SK-N-SH (cell line): ENCODE measurements around the gene CMC1. TPM values are rescaled to one million over a fixed set of nuclear protein-coding genes. Genes with fewer than 3 reads are reported as not detected.

Experiments
- CTCF ChIA-PET: fragments of 300-600, 350-600 bp; formaldehyde crosslinking; extraction: SDS; loops from one replicate; lab custom pipeline; 2021; lab: Yijun Ruan, JAX
- POLR2A ChIA-PET: fragments of 350-600 bp; sonication (Branson Sonifier 250); formaldehyde crosslinking; extraction: SDS; loops from one replicate; lab custom pipeline; 2020; ENCODE audit warnings: antibody characterized with exemption, inconsistent platforms; lab: Yijun Ruan, JAX
- DNase-seq: peaks from one replicate; pipeline ENCODE4 v3.0.0; 2012
- H2AFZ ChIP-seq: fragments of 200-600 bp; sonication (generic); 2 replicates; pipeline ENCODE4 v1.8.1; 2016; ENCODE audit warnings: antibody characterized with exemption, mild to moderate bottlenecking, low read depth
- H3F3A ChIP-seq: fragments of 200-600 bp; sonication (generic); replicated peaks from 2 replicates; pipeline ENCODE3; 2016; ENCODE audit warnings: antibody characterized with exemption, mild to moderate bottlenecking; ENCODE audit not compliant: insufficient read depth
- H3K27ac ChIP-seq, 2 experiments: fragments of 200-500 bp in 1 of 2; fragments of 200-600 bp in 1 of 2; sonication (Bioruptor generic) in 1 of 2; sonication (generic), shearing (Covaris generic) in 1 of 2; 2 replicates each; pipeline versions ENCODE4 v1.5.1 to v1.6.1; 2014 to 2016; ENCODE audit warnings: low read depth in 2 of 2, inconsistent platforms in 1 of 2, low read length in 1 of 2, mild to moderate bottlenecking in 1 of 2, mixed read lengths in 1 of 2
- H3K27me3 ChIP-seq: fragments of 200-600 bp; sonication (generic), shearing (Covaris generic); 2 replicates; pipeline ENCODE4 v1.6.1; 2016; ENCODE audit warnings: mixed run types; ENCODE audit not compliant: insufficient read depth
- H3K36me3 ChIP-seq, 2 experiments: fragments of 200-500 bp in 1 of 2; fragments of 200-600 bp in 1 of 2; sonication (Bioruptor generic) in 1 of 2; sonication (generic) in 1 of 2; replicated peaks in 1 of 2; 2 replicates each; pipeline versions ENCODE3 to v1.5.1; 2014 to 2016; ENCODE audit warnings: low read length in 1 of 2, mild to moderate bottlenecking in 1 of 2; ENCODE audit not compliant: insufficient read depth in 2 of 2, control insufficient read depth in 1 of 2
- H3K4me1 ChIP-seq, 2 experiments: fragments of 200-500 bp in 1 of 2; fragments of 200-600 bp in 1 of 2; sonication (Bioruptor generic) in 1 of 2; sonication (generic), shearing (Covaris generic) in 1 of 2; 2 replicates each; pipeline versions ENCODE4 v1.5.1 to v1.6.1; 2014 to 2016; ENCODE audit warnings: low read depth in 1 of 2, low read length in 1 of 2, mixed run types in 1 of 2; ENCODE audit not compliant: insufficient read depth in 2 of 2, control insufficient read depth in 1 of 2
- H3K4me2 ChIP-seq: fragments of 200-600 bp; sonication (generic), shearing (Covaris generic); 2 replicates; pipeline ENCODE4 v1.6.1; 2017; ENCODE audit warnings: mixed run types
- H3K4me3 ChIP-seq, 2 experiments: fragments of 200-500 bp in 1 of 2; fragments of 200-600 bp in 1 of 2; sonication (Bioruptor generic) in 1 of 2; sonication (generic), shearing (Covaris generic) in 1 of 2; 2 replicates each; pipeline versions ENCODE4 v1.5.1 to v1.8.1; 2014 to 2016; ENCODE audit warnings: low read depth in 2 of 2, inconsistent platforms in 1 of 2, low read length in 1 of 2, mild to moderate bottlenecking in 1 of 2, mixed read lengths in 1 of 2, moderate library complexity in 1 of 2
- H3K79me2 ChIP-seq: fragments of 200-600 bp; sonication (generic); 2 replicates; pipeline ENCODE4 v1.8.1; 2017; ENCODE audit warnings: mild to moderate bottlenecking; ENCODE audit not compliant: insufficient read depth
- H3K9ac ChIP-seq: fragments of 200-600 bp; sonication (generic); 2 replicates; pipeline ENCODE4 v1.6.1; 2017; ENCODE audit warnings: mixed run types
- H3K9me2 ChIP-seq: fragments of 200-600 bp; sonication (generic); 2 replicates; pipeline ENCODE4 v1.6.1; 2017; ENCODE audit warnings: mixed run types
- H3K9me3 ChIP-seq: fragments of 200-600 bp; sonication (generic); 2 replicates; pipeline ENCODE4 v1.6.1; 2017; ENCODE audit warnings: mixed run types, mild to moderate bottlenecking, moderate library complexity
- H4K20me1 ChIP-seq: fragments of 200-600 bp; sonication (generic); 2 replicates; pipeline ENCODE4 v1.6.1; 2017; ENCODE audit warnings: mild to moderate bottlenecking, mixed run types; ENCODE audit not compliant: insufficient read depth
- CTCF ChIP-seq: fragments of 200-600 bp; sonication (generic); IDR thresholded peaks from 2 replicates; pipeline ENCODE4 v1.6.1; 2017; ENCODE audit warnings: antibody characterized with exemption, mild to moderate bottlenecking, moderate library complexity
- ELF1 ChIP-seq: IDR thresholded peaks from 2 replicates; pipeline ENCODE4 v1.4.0; 2012
- EP300 ChIP-seq, 2 experiments: IDR thresholded peaks; 2 replicates each; pipeline versions ENCODE4 v1.4.0 to v1.6.1; 2012; ENCODE audit warnings: borderline replicate concordance in 1 of 2, low read depth in 1 of 2, low read length in 1 of 2
- EZH2phosphoT487 ChIP-seq: fragments of 200-600 bp; sonication (generic); IDR thresholded peaks from 2 replicates; pipeline ENCODE4 v1.6.1; 2017; ENCODE audit warnings: low read depth, mixed run types, mild to moderate bottlenecking, antibody characterized with exemption, moderate library complexity, borderline replicate concordance
- FOSL2 ChIP-seq: IDR thresholded peaks from 2 replicates; pipeline ENCODE4 v1.4.0; 2012; ENCODE audit warnings: low read depth, mild to moderate bottlenecking, moderate library complexity, borderline replicate concordance
- FOXJ3 ChIP-seq: sonication (generic); formaldehyde crosslinking; IDR thresholded peaks from 2 replicates; pipeline ENCODE4 v1.5.1; 2020; ENCODE audit warnings: mild to moderate bottlenecking, missing genetic modification reagents
- IRF3 ChIP-seq: fragments of 150-350 bp; IDR thresholded peaks from 2 replicates; pipeline ENCODE4 v1.6.1; 2016; ENCODE audit warnings: mild to moderate bottlenecking, low read depth, low read length
- JUND ChIP-seq: IDR thresholded peaks from 2 replicates; pipeline ENCODE4 v1.4.0; 2012
- MAX ChIP-seq: IDR thresholded peaks from 2 replicates; pipeline ENCODE4 v1.4.0; 2012; ENCODE audit warnings: low read depth
- MEF2A ChIP-seq: IDR thresholded peaks from 2 replicates; pipeline ENCODE4 v1.4.0; 2012; ENCODE audit warnings: low read depth, borderline replicate concordance
- MXI1 ChIP-seq: IDR thresholded peaks from 2 replicates; pipeline ENCODE4 v1.6.1; 2012; ENCODE audit warnings: mild to moderate bottlenecking, low read depth, low read length, improper control_type of control experiment
- RAD21 ChIP-seq: IDR thresholded peaks from 2 replicates; pipeline ENCODE4 v1.6.1; 2012; ENCODE audit warnings: mild to moderate bottlenecking, low read length
- RCOR1 ChIP-seq: fragments of 150-350 bp; IDR thresholded peaks from 2 replicates; pipeline ENCODE4 v1.6.1; 2017; ENCODE audit warnings: antibody characterized with exemption, low read length
- REST ChIP-seq: IDR thresholded peaks from 2 replicates; pipeline ENCODE4 v1.6.1; 2012; ENCODE audit warnings: mild to moderate bottlenecking, low read depth, low read length, moderate library complexity
- TAF1 ChIP-seq: IDR thresholded peaks from 2 replicates; pipeline ENCODE4 v1.6.1; 2012; ENCODE audit warnings: low read depth, mild to moderate bottlenecking, low read length, moderate library complexity, borderline replicate concordance
- TCF12 ChIP-seq: IDR thresholded peaks from 2 replicates; pipeline ENCODE4 v1.4.0; 2012
- TEAD4 ChIP-seq: IDR thresholded peaks from 2 replicates; pipeline ENCODE4 v1.4.0; 2012; ENCODE audit warnings: mild to moderate bottlenecking, borderline replicate concordance; ENCODE audit not compliant: insufficient read depth
- USF1 ChIP-seq: IDR thresholded peaks from 2 replicates; pipeline ENCODE4 v1.4.0; 2012; ENCODE audit warnings: low read depth, borderline replicate concordance
- YY1 ChIP-seq: IDR thresholded peaks from 2 replicates; pipeline ENCODE4 v1.4.0; 2012; ENCODE audit warnings: low read depth, mild to moderate bottlenecking
- WGBS: methylation state at CpG from one replicate; pipeline ENCODE4 v1.1.6; 2017; ENCODE audit warnings: low lambda C conversion rate; 5-methylcytosine and 5-hydroxymethylcytosine counted together
- polyA plus RNA-seq, 3 experiments: library from polyadenylated mRNA; depleted of rRNA; stranded (reverse); fragments of >200 nt; gene quantifications; 2 replicates each; pipeline ENCODE4 v1.2.3, GENCODE V29; 2012

CMC1 gene
- polyA plus RNA-seq, 1 of the 3 experiments (the other 2 are of a cell fraction) = 24.1 TPM

GRCh38 chr3:28267984-28268849, 26.8 kb downstream of the CMC1 start:
- Histone ChIP-seq H3K9ac (no peak overlapping the region), H3K27me3 (no peaks in the 10 kb centered on the region), H3K4me2 (no peak overlapping the region)
- WGBS = 88% methylated on average over 5 of the region's 5 CpGs
- CTCF ChIA-PET = interaction anchor here (1.3 to 1.8 kb wide), 4 partner anchors 8 to 60 kb away, joined by 4 to 5 read pairs (median 4); no protein-coding TSS in a partner anchor
- TF ChIP-seq CTCF (no peak), TCF12 (no peak), JUND (no peak), ELF1 (no peak), RCOR1 (no peak), EZH2phosphoT487 (no peak), MEF2A (no peak), USF1 (no peak), IRF3 (no peak), FOSL2 (no peak), MAX (no peak), FOXJ3 (CRISPR knock-in tag) (no peak), TEAD4 (no peak), REST (no peak), TAF1 (no peak), YY1 (no peak), EP300 (IDR thresholded peaks at IDR 0.05; ENCODE audit: borderline replicate concordance in 1 of 2, low read depth in 1 of 2, low read length in 1 of 2) (no peak), MXI1 (no peak), RAD21 (no peak)
- TF ChIP-seq, all 33 proteins: peak for 0
- H3K9me2 ChIP-seq = no peaks in the 10 kb centered on the region
- H3K27ac ChIP-seq = no peak overlapping the region
- no peaks in the 10 kb centered on the region for H3K4me1 ChIP-seq
- POLR2A ChIA-PET = no interaction called here
- DNase-seq = no peak
- H3K79me2 ChIP-seq = peaks cover 5% of the 10 kb centered on the region; the same call in 1 of the 2 replicates
- no peaks in the 10 kb centered on the region for H4K20me1 ChIP-seq
- H3K9me3 ChIP-seq = no peaks in the 10 kb centered on the region
- H3K36me3 ChIP-seq = peaks cover 26 to 38% of the 10 kb centered on the region in 2 experiments
- H2AFZ ChIP-seq = no peak overlapping the region
- no peak overlapping the region for H3K4me3 ChIP-seq
- no peaks in the 10 kb centered on the region for H3F3A ChIP-seq
